BLaER1 (cell line): Measurements from ENCODE around the gene DPYSL3.

Source experiments
- H3K27ac ChIP-seq: shearing (Covaris generic); formaldehyde crosslinking; 2 replicates; pipeline ENCODE4 v1.8.1; 2022
- H3K27me3 ChIP-seq: shearing (Covaris generic); formaldehyde crosslinking; 2 replicates; pipeline ENCODE4 v1.8.1; 2022
- H3K36me3 ChIP-seq: shearing (Covaris generic); formaldehyde crosslinking; 2 replicates; pipeline ENCODE4 v1.8.1; 2022
- H3K4me1 ChIP-seq: shearing (Covaris generic); formaldehyde crosslinking; 2 replicates; pipeline ENCODE4 v1.8.1; 2022
- H3K4me2 ChIP-seq: shearing (Covaris generic); formaldehyde crosslinking; 2 replicates; pipeline ENCODE4 v1.8.1; 2022
- H3K4me3 ChIP-seq: shearing (Covaris generic); formaldehyde crosslinking; 2 replicates; pipeline ENCODE4 v1.8.1; 2022
- H3K9ac ChIP-seq: shearing (Covaris generic); formaldehyde crosslinking; 2 replicates; pipeline ENCODE4 v1.8.1; 2022
- H3K9me3 ChIP-seq: shearing (Covaris generic); formaldehyde crosslinking; 2 replicates; pipeline ENCODE4 v1.8.1; 2022
- H4K20me1 ChIP-seq: shearing (Covaris generic); formaldehyde crosslinking; 2 replicates; pipeline ENCODE4 v1.8.1; 2022
- Cebpa-rat ChIP-seq: shearing (Covaris generic); IDR thresholded peaks from 2 replicates; pipeline ENCODE4 v1.8.1; 2022

The DPYSL3 gene

DNA sequence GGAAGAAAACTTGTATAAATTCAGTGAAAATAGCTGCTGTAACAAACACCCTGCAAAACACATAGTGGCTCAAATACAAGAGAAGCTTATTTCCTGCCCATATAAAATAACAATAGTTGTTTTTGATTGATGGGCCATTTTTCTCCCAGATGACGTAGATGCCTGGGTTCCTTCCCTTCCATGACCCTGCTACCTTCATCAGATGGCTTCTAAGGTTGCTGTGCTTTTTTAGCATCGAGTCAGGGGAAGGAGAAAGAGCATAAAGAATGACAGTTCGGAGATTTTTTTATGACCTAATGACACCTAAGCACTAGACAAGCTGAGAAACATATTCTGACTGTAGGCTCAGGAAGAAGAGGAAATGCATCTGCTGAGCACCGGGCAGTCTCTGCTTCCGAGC is 34.7 kb upstream of the DPYSL3 start:
- no peak overlapping the region for H3K9ac ChIP-seq
- H3K4me2 ChIP-seq, result no peak overlapping the region
- no peaks in the 10 kb centered on the region for H4K20me1 ChIP-seq
- no peaks in the 10 kb centered on the region for H3K27me3 ChIP-seq
- H3K27ac ChIP-seq, result no peak overlapping the region
- TF ChIP-seq Cebpa-rat, result no peak
- no peaks in the 10 kb centered on the region for H3K9me3 ChIP-seq
- H3K4me3 ChIP-seq, result no peak overlapping the region
- no peaks in the 10 kb centered on the region for H3K36me3 ChIP-seq
- H3K4me1 ChIP-seq, result no peaks in the 10 kb centered on the region

DNA sequence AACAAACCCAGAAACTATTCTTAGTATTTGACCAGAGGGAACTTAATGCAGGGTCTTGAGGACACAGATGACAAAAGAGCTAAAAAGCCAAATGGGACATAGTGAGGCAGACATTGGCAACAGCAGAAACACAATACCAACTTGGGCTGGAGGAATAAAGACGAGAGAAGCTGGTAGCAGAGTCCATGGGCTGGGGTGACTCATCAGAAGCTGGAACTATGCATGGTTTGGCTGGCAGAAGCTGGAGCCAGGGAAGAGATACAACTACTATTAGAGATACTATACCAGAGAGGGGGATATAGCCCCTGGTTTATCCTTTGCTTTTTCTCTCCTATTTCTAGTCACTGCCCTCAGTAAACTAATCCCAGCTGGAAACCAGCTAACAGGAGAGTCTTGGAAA is 29.2 kb upstream of the DPYSL3 start:
- no peak for TF ChIP-seq Cebpa-rat
- Histone ChIP-seq H3K9ac (no peak overlapping the region), H3K4me2 (no peak overlapping the region), H3K36me3 (no peaks in the 10 kb centered on the region), H3K9me3 (no peaks in the 10 kb centered on the region), H3K27me3 (no peaks in the 10 kb centered on the region), H3K27ac (no peak overlapping the region), H3K4me3 (no peak overlapping the region), H3K4me1 (no peaks in the 10 kb centered on the region), H4K20me1 (no peaks in the 10 kb centered on the region)

DNA sequence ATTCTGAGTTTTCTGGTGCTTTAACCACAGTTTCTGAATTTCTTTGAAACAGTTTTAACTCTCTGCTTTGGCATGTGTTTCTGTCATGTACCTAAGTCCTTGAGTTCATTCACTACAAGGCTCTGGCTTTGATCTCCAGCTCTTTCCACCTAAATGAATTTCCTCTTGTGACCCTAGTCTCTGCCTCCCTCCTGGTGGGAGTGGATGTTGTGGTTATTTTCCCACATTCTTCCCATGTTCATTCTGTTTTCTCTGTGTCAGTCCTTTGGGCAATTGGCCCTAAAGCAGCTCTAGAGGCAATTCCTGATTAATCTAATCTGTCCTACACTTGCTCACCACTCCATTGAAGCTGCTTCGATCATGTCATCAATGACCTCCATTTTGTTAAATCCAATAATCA is 28.4 kb upstream of the DPYSL3 start:
- H3K4me2 ChIP-seq, result no peak overlapping the region
- H3K9ac ChIP-seq, result no peak overlapping the region
- no peak overlapping the region for H3K27ac ChIP-seq
- no peaks in the 10 kb centered on the region for H4K20me1 ChIP-seq
- H3K27me3 ChIP-seq, result no peaks in the 10 kb centered on the region
- H3K9me3 ChIP-seq, result no peaks in the 10 kb centered on the region
- H3K36me3 ChIP-seq, result no peaks in the 10 kb centered on the region
- no peaks in the 10 kb centered on the region for H3K4me1 ChIP-seq
- TF ChIP-seq Cebpa-rat, result no peak
- no peak overlapping the region for H3K4me3 ChIP-seq

DNA sequence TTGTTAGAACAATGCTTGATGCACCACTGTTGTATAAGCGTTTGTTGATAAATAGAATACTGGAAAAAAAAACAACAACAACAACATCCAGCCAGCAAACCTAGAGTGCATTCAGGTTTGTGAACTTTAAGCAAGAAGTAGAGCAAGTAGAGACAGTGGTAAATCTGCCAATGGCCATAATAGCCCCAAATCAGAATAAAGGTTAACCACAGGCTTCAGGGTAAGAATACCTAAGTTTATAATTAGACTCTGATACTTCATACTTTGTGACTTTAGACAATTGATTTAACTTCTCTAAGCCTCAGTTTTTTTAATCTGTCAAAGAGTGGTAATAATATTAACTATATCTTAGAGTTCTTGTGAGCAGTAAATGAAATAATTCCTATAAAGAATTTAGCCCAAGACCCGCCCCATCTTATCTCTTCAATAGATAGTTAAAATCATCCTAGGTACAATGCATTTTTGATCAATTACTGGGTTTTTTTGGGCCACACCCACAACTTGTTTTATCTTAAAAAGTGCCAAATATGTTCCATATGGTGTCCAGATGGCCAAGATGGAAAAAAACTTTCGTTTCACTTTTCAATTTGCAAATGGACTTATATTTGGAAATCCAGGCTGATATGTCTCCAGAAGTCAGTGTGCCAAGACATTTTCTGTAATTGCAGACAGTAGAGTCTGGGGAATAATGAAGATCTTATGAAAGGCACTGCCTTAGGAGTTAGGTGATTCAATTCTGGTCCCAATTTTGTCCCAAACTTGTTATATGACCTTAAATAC is 24.5 kb upstream of the DPYSL3 start:
- TF ChIP-seq Cebpa-rat, result no peak
- Histone ChIP-seq H3K4me1 (no peaks in the 10 kb centered on the region), H4K20me1 (no peaks in the 10 kb centered on the region), H3K36me3 (no peaks in the 10 kb centered on the region), H3K4me3 (no peak overlapping the region), H3K4me2 (no peak overlapping the region), H3K9me3 (no peaks in the 10 kb centered on the region), H3K27me3 (no peaks in the 10 kb centered on the region), H3K27ac (no peak overlapping the region), H3K9ac (no peak overlapping the region)

DNA sequence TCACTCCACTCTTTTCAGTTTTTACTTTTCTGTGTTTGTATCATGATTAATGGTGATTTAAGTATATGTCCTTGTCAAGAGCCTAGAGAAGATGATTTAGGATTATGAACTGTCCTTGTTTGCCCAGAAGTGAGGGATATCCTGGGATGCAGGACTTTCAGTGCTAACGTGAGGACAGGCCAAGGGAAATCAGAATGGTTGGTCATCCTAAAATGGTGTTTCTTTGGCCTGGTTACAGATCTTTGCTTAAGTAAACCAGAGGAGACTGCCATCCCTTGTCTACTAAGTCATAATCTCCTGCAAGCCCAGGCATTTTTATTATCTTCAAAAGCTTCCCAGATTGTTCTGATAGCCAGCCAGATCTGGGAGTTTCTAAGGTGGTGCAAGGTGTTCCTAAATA is 22.3 kb upstream of the DPYSL3 start:
- Histone ChIP-seq H3K36me3 (no peaks in the 10 kb centered on the region), H3K9ac (no peak overlapping the region), H3K9me3 (no peaks in the 10 kb centered on the region), H3K27ac (no peak overlapping the region), H3K27me3 (no peaks in the 10 kb centered on the region), H4K20me1 (no peaks in the 10 kb centered on the region), H3K4me1 (no peaks in the 10 kb centered on the region), H3K4me2 (no peak overlapping the region), H3K4me3 (no peak overlapping the region)
- TF ChIP-seq Cebpa-rat, result no peak

DNA sequence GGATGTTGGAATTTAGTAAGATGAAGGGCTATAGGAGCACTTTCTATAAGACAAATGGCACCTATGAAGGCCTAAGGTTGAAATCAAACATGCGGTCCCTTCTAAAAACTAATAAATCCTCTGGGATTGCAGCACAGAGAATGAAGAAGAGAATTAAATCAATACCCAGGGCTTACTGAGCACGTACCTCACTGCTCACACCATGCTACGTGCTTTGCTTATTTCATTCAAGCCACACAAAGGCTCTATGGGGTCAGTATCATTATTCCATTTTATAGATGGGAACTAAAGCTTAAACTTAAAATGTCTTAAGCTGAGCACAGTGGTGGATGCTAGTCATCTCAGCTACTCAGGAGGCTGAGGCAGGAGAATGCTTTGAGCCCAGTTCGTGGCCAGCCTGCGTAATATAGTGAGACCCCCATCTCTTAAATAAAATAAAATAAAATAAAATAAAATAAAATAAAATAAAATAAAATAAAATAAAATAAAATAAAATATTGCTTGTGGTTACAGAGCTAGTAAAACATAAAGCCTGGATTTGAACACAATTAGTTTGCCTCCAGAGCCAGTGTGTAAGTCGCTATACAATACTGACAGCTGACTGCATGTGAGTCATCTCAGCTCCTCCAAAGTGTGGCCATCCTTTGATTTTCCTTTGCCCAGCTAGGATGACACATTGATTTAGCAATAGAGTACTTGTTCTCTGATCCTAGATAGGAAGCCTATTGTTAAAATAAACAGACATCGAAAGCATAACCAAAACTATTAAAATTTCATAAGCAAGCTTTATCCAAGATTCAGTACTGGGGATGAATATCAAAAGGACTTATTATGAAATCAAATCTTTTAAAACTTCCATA is 20.9 kb upstream of the DPYSL3 start:
- H3K4me2 ChIP-seq, result no peak overlapping the region
- H3K9me3 ChIP-seq, result no peaks in the 10 kb centered on the region
- H3K36me3 ChIP-seq, result no peaks in the 10 kb centered on the region
- no peak overlapping the region for H3K4me3 ChIP-seq
- H3K4me1 ChIP-seq, result no peaks in the 10 kb centered on the region
- TF ChIP-seq Cebpa-rat, result no peak
- no peak overlapping the region for H3K27ac ChIP-seq
- no peaks in the 10 kb centered on the region for H4K20me1 ChIP-seq
- H3K9ac ChIP-seq, result no peak overlapping the region
- no peaks in the 10 kb centered on the region for H3K27me3 ChIP-seq

DNA sequence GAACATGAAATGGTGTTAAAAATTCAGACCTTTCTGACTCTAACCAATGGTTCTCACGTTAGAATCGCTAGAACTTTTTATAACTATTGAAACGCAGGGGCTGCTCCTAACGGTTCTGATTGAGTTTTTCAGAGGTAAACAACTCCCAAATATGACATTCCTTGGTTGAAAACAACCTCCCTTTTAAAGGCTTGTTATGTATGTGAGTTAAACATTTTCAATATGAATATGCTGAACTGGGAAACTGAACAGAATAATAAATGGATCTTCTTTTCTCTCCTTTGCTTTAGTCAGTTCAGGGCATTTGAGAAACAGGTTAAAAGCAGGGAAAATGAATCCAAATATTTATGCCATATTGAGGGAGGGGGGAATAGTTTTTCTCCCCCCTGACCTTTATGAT is 13.2 kb upstream of the DPYSL3 start:
- Histone ChIP-seq H3K27me3 (no peaks in the 10 kb centered on the region), H4K20me1 (no peaks in the 10 kb centered on the region), H3K9me3 (no peaks in the 10 kb centered on the region), H3K9ac (no peak overlapping the region), H3K4me2 (no peak overlapping the region), H3K27ac (no peak overlapping the region), H3K4me3 (no peak overlapping the region), H3K36me3 (no peaks in the 10 kb centered on the region), H3K4me1 (no peaks in the 10 kb centered on the region)
- TF ChIP-seq Cebpa-rat, result no peak

DNA sequence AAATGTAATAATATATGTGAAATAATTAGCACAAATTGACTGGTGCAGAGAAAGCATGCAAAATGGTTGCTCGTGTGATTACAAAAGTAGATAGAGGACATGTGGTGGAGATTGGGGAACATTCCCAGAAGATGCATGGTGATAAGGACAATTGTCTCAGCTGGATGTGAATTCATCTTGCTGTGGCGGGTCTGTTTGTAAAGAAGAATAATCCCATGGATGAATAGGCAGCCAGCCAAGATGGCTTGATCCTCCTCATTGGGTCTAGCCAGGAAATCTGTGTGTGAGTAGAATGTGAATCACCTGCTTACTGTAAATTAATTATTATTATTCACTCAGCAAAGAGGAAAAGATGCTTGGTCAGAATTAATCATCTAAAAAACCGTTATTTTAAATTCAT is 12.6 kb upstream of the DPYSL3 start:
- Histone ChIP-seq H3K4me2 (no peak overlapping the region), H3K4me1 (no peaks in the 10 kb centered on the region), H3K9ac (no peak overlapping the region), H3K9me3 (no peaks in the 10 kb centered on the region), H4K20me1 (no peaks in the 10 kb centered on the region), H3K36me3 (no peaks in the 10 kb centered on the region), H3K27ac (no peak overlapping the region), H3K27me3 (no peaks in the 10 kb centered on the region), H3K4me3 (no peak overlapping the region)
- no peak for TF ChIP-seq Cebpa-rat

DNA sequence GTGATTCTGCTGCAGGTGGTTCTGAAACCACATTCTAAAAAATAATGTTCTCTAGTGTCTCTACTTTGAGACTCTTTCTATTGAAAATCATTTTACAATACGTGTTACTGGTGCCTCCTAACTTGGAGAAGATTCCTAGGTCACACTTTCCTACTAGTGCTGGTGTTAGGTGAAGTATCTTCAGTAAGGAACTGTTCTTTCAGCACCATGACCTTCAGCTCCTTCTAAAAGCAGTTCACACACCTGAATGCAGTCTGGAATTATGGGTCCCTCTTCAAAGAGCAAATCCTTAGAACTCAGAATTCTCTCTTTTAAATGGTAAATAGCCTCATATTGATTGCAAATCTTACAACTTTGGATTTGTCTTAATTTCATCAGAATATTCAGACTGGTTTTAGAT is 10.6 kb upstream of the DPYSL3 start:
- no peaks in the 10 kb centered on the region for H3K36me3 ChIP-seq
- no peak overlapping the region for H3K4me3 ChIP-seq
- H3K4me1 ChIP-seq, result no peaks in the 10 kb centered on the region
- no peaks in the 10 kb centered on the region for H3K9me3 ChIP-seq
- no peaks in the 10 kb centered on the region for H3K27me3 ChIP-seq
- TF ChIP-seq Cebpa-rat, result no peak
- no peak overlapping the region for H3K27ac ChIP-seq
- H4K20me1 ChIP-seq, result no peaks in the 10 kb centered on the region
- no peak overlapping the region for H3K4me2 ChIP-seq
- H3K9ac ChIP-seq, result no peak overlapping the region

DNA sequence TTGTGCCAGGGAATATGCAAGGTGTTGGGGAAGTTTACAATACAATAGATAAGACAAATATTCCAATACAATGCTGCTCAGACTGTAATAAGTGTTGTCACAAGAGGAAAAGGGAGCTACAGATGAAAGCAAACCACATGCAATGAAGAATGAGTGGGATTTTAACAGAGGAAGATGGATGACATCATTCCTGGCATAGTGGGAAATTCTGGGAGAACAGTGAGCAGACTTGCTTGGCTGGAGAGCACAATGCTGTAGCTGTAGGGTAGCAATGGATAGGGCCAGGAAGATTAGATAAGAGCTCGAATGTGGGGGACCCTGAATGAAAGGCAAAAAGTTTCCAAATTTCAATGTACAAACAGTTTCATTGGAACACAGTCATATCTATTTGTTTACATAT is 9.5 kb upstream of the DPYSL3 start:
- Histone ChIP-seq H3K9me3 (no peaks in the 10 kb centered on the region), H3K9ac (no peak overlapping the region), H3K27ac (no peak overlapping the region), H3K4me1 (no peaks in the 10 kb centered on the region), H4K20me1 (no peaks in the 10 kb centered on the region), H3K4me2 (no peak overlapping the region), H3K36me3 (no peaks in the 10 kb centered on the region), H3K4me3 (no peak overlapping the region), H3K27me3 (no peaks in the 10 kb centered on the region)
- TF ChIP-seq Cebpa-rat, result no peak
